T-cell (primary cell): ENCODE results near the gene TMEM208. TPM values are rescaled to one million over a fixed set of nuclear protein-coding genes. Genes with fewer than 3 reads are reported as not detected.

Experiments used
- ATAC-seq, 4 experiments: fragments of 200-7000 bp in 3 of 4; fragments of 150-1000 bp in 1 of 4; cut with Tn5 transposase; replicated peaks in 1 of 4; 1 replicate in 3 of 4; 2 replicates in 1 of 4; pipeline ENCODE4 v1.10.0; 2021; ENCODE audit warnings: moderate library complexity in 3 of 4, mild to moderate bottlenecking in 2 of 4, moderate number of reproducible peaks in 1 of 4
- CTCF ChIA-PET, 2 donors: fragments of 300-600 bp; sonication (Branson Sonifier 250); formaldehyde crosslinking; loops; one replicate each; lab custom pipeline; 2022; ENCODE audit warnings: antibody characterized with exemption in 2 of 2; lab: Charles Lee
- POLR2A ChIA-PET, 2 donors: fragments of 300-600 bp; sonication (Branson Sonifier 250); formaldehyde crosslinking; loops; one replicate each; lab custom pipeline; 2022; ENCODE audit warnings: antibody characterized with exemption in 2 of 2; lab: Charles Lee
- DNase-seq, 35 experiments: peaks; one replicate each; pipeline versions ENCODE4 v3.0.0 to v3.0.0-alpha.2; 2013 to 2023
- H3K27ac ChIP-seq: one replicate; pipeline ENCODE4 v1.5.1; 2013; ENCODE audit warnings: low read length
- H3K27me3 ChIP-seq, 2 experiments: replicated peaks in 1 of 2; 1 replicate in 1 of 2; 2 replicates in 1 of 2; pipeline versions ENCODE4 v1.6.1 to v1.7.0; 2013; ENCODE audit warnings: low read length in 1 of 2, mixed read lengths in 1 of 2; ENCODE audit not compliant: control insufficient read depth in 2 of 2, insufficient read depth in 2 of 2; ENCODE audit errors: extremely low read depth in 1 of 2
- H3K36me3 ChIP-seq, 2 donors: 1 replicate in 1 of 2; 2 replicates in 1 of 2; pipeline versions ENCODE4 v1.6.1 to v1.7.0; 2013; ENCODE audit warnings: low read length in 1 of 2; ENCODE audit not compliant: control insufficient read depth in 2 of 2, insufficient read depth in 1 of 2; ENCODE audit errors: extremely low read depth in 1 of 2
- H3K4me1 ChIP-seq, 2 experiments: 1 replicate in 1 of 2; 2 replicates in 1 of 2; pipeline versions ENCODE4 v1.6.1 to v1.7.0; 2013; ENCODE audit warnings: low read length in 2 of 2, mixed read lengths in 1 of 2; ENCODE audit not compliant: insufficient read depth in 2 of 2, control insufficient read depth in 1 of 2; ENCODE audit errors: extremely low read depth in 1 of 2
- H3K4me3 ChIP-seq, 2 donors: 1 replicate in 1 of 2; 2 replicates in 1 of 2; pipeline versions ENCODE4 v1.5.1 to v1.7.0; 2013; ENCODE audit warnings: mild to moderate bottlenecking in 2 of 2, low read length in 1 of 2, moderate library complexity in 1 of 2; ENCODE audit not compliant: control insufficient read depth in 1 of 2; ENCODE audit errors: extremely low read depth in 1 of 2
- H3K9me3 ChIP-seq: 2 replicates; pipeline ENCODE4 v1.7.0; 2013
- H3K27ac Mint-ChIP-seq, 2 donors: one replicate each; pipeline ENCODE4 v1.8.0; 2020 to 2021; ENCODE audit warnings: mild to moderate bottlenecking in 2 of 2, mixed read lengths in 2 of 2
- H3K27me3 Mint-ChIP-seq, 2 donors: one replicate each; pipeline ENCODE4 v1.8.0; 2021 to 2022; ENCODE audit warnings: mixed read lengths in 2 of 2
- H3K36me3 Mint-ChIP-seq: one replicate; pipeline ENCODE4 v1.8.0; 2021; ENCODE audit warnings: mixed read lengths
- H3K4me1 Mint-ChIP-seq, 3 donors: one replicate each; pipeline ENCODE4 v1.8.0; 2020 to 2022; ENCODE audit warnings: mixed read lengths in 3 of 3, mild to moderate bottlenecking in 1 of 3
- H3K4me3 Mint-ChIP-seq, 3 donors: one replicate each; pipeline ENCODE4 v1.8.0; 2020 to 2022; ENCODE audit warnings: mild to moderate bottlenecking in 3 of 3, mixed read lengths in 3 of 3, moderate library complexity in 3 of 3
- H3K9me3 Mint-ChIP-seq, 3 donors: one replicate each; pipeline ENCODE4 v1.8.0; 2020 to 2022; ENCODE audit warnings: mixed read lengths in 3 of 3
- WGBS: methylation state at CpG from one replicate; pipeline ENCODE4 v1.1.5; 2013; ENCODE audit warnings: missing lambda C conversion rate; ENCODE audit not compliant: insufficient coverage; 5-methylcytosine and 5-hydroxymethylcytosine counted together
- total RNA-seq, 35 experiments: library from RNA in 6 of 35; stranded (reverse) in 6 of 35; fragments of 120-200 nt in 1 of 35; gene quantifications; one replicate each; pipeline versions ENCODE4 v1.2.1 to v1.2.4 and lab custom pipeline; 2013 to 2026

Gene TMEM208
- total RNA-seq, result 10 to 100 TPM; 28.5 to 40.3 (median 34.8) TPM
- total RNA-seq (2013), result 26.9 TPM
- total RNA-seq (lab: John Stamatoyannopoulos, UW), result 17.0 to 64.7 (median 26.1) reads per million in 29 experiments

DNA sequence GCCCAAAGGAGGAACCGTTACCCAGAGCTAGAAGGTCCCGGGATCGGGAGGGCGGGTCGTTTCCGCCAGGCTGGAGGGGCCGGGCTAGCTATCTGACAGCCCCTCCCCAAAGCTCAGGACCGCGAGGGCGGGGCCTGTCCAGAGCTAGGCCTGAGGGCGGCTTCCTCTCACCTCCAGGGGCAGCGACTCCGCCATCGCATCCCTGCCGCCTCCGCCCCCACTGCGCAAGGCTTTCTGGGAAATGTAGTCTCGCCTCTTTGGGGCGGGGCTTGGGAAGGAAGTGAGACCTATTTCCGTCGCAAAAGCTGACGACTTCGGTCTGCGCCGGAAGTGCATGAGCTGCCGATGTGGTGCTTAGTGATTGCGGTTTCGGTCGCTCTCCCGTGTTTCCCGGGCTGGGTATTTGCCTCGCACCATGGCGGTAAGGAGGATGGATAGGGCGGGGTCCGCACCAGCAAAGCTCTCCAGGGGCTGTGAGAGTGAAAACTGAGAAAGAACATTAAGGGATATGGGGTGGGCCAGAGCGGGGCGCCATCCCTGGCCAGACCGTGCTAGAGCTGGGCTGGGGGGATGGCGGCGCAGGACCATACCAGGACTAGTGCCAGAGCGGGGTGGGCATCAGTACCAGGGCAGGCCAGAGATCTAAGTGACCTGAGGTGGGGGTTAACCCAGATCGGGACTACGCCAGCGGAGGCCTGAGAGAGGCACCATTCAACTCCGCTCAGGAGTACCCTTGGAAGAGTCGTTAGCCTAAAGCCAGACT is at the start of gene TMEM208:
TSS of gene TMEM208 (plus strand) at position 327 of the 763 bp plus-strand sequence. CDS start at position 416, 89 bp downstream.
- peaks cover 51 to 63% (median 58%) of the 10 kb centered on the region in 3 donors for H3K4me1 Mint-ChIP-seq
- H3K27me3 Mint-ChIP-seq, result no peaks in the 10 kb centered on the region
- peak; percentile 93 to 97 (median 96) for ATAC-seq
- peaks cover 20% of the 10 kb centered on the region for H3K36me3 Mint-ChIP-seq
- peak within 1 kb of the TSS; percentile 94 to 98 for H3K27ac Mint-ChIP-seq
- peak within 1 kb of the TSS; percentile 55 for H3K27ac ChIP-seq
- H3K4me3 ChIP-seq, result peak within 1 kb of the TSS; percentile 66 to 97
- H3K36me3 ChIP-seq, result peaks cover 19 to 41% of the 10 kb centered on the region in 2 donors
- no peaks in the 10 kb centered on the region for H3K9me3 ChIP-seq
- peak; percentile 91 to 99 (median 95) for DNase-seq
- H3K4me1 ChIP-seq, result peaks cover 20 to 41% of the 10 kb centered on the region in 2 experiments
- WGBS, result under 1% methylated on average over 35 of the region's 46 CpGs
- H3K4me3 Mint-ChIP-seq, result peak within 1 kb of the TSS; percentile 97 to 98 (median 97)
- ChIA-PET CTCF (interaction anchor here in 1 of 2 donors (0.9 to 1.7 kb wide), 5 partner anchors 17 to 492 kb away, joined by 3 to 12 read pairs (median 3); partner anchors contain the start of genes ATP6V0D1, FHOD1, GFOD2 and NAE1), POLR2A (interaction anchor here in 1 of 2 donors (0.8 kb wide), 1 partner anchor 21 kb away, joined by 3 read pairs; the partner anchor contains the start of gene FHOD1)
- H3K9me3 Mint-ChIP-seq, result no peaks in the 10 kb centered on the region
- peaks cover 0 to 2% of the 10 kb centered on the region in 2 experiments for H3K27me3 ChIP-seq

DNA sequence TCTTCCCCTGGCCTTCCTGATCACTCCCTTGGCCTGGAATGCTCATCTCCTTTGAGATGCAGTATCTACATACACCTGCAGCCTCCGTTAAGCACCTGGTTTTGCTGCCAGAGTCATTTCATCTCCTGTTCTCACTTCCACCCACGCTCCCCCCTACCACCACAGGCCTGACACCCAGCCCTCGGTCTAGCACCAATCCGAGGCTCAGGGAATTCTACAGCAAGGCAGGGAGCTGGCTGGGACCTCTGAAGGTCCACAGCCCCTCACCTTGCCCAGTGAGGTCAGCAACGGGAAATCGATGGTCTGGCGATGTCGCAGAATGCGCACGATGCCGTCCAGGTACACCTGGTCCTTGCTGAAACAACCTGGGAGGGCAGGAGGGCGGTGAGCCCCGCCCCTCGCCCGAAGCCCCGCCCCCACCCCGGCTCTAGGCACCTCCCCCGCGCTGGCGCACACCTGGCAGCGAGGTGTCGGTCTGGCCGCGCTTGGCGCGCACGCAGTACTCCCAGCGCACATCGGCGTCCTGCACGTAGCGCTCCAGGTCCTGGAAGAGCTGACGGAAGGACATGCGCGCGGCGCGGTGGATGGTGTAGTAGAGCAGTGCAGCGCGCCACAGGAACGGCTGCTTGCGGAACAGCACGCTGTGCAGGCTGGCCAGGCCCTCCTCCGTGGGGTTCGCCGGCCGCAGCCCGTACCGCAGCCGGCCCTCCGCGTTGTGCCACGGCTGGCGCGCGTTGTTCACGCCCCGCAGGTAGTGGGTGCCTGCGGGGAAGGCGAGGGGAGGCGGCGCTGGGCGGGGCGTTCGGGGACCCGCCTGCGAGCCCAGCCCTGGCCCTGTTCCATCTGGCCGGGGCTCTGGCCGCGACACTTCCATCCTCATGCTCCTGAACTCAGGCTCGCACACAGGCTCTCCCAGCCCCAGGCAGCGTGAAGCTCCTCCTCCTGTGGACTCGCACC is 48.9 kb upstream of the TMEM208 start:
- Mint-ChIP-seq H3K27me3 (peaks cover 23 to 27% of the 10 kb centered on the region in 2 donors), H3K4me1 (peaks cover 21 to 34% (median 23%) of the 10 kb centered on the region in 3 donors), H3K9me3 (no peaks in the 10 kb centered on the region), H3K4me3 (peak overlapping the region; percentile 63 to 67 (median 64)), H3K27ac (no peak overlapping the region), H3K36me3 (no peaks in the 10 kb centered on the region)
- ATAC-seq, result peak; percentile 44 to 73 (median 52)
- H3K9me3 ChIP-seq, result no peaks in the 10 kb centered on the region
- POLR2A ChIA-PET, result interaction anchor here in 1 of 2 donors (0.5 to 0.7 kb wide), 2 partner anchors 46 to 140 kb away, joined by 3 to 7 read pairs; no protein-coding TSS in a partner anchor
- no peaks in the 10 kb centered on the region for H3K36me3 ChIP-seq
- H3K4me3 ChIP-seq, result peak overlapping the region; percentile 35 to 37
- 5% methylated on average over 67 of the region's 73 CpGs for WGBS
- peak in 34 of 35 experiments; percentile 31 to 77 (median 52) for DNase-seq
- H3K27ac ChIP-seq, result no peak overlapping the region
- peaks cover 17 to 59% of the 10 kb centered on the region in 2 experiments for H3K27me3 ChIP-seq
- H3K4me1 ChIP-seq, result peaks cover under 1 to 45% of the 10 kb centered on the region in 2 experiments
- CTCF ChIA-PET, result interaction anchor here in 1 of 2 donors (0.6 to 1.2 kb wide), 4 partner anchors 12 to 628 kb away, joined by 3 to 7 read pairs (median 4); partner anchors contain the start of genes FBXL8, RANBP10 and TRADD

DNA sequence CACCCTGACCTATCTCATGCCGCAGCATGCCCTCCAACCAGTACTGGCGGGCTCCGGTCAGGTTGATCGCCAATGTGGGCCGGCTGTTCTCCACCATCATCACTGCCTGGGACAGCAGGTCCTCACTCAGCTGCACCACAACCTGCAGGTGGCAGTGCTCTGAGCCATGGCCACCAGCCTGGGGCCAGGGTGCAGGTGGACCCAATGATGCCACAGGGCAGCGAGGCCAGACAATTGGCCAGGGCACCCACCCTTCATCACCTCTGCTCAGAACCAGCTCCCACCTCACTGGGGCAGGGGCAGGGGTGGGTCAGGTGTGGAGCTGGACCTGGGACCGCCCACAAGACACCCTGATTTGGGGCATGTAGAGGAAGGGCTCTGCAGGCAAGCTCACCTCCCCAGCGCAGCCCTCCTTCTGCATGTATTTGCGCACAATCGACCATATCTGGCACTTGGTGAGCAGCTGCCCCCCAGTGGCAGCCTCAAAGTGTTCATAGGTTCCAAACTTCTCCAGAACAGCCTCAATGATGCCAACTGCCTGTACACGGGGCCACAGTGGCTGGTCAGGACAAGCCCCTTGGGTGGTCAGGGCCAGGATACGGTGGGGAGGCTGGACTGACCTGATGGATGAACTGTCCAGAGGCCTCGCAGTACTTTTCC is 47.4 kb upstream of the TMEM208 start:
- 92% methylated on average over 11 of the region's 13 CpGs for WGBS
- CTCF ChIA-PET, result interaction anchor here in 1 of 2 donors (0.5 to 0.9 kb wide), 3 partner anchors 22 to 889 kb away, joined by 3 to 4 read pairs (median 3); no protein-coding TSS in a partner anchor
- Mint-ChIP-seq H3K4me1 (peaks cover 12 to 25% (median 12%) of the 10 kb centered on the region in 3 donors), H3K27ac (no peak overlapping the region), H3K9me3 (no peaks in the 10 kb centered on the region), H3K36me3 (no peaks in the 10 kb centered on the region), H3K4me3 (peak overlapping the region in 1 of 3 donors; percentile 13), H3K27me3 (peaks cover 14 to 18% of the 10 kb centered on the region in 2 donors)
- no peak for ATAC-seq
- POLR2A ChIA-PET, result no interaction called here
- no peaks in the 10 kb centered on the region for H3K36me3 ChIP-seq
- no peak overlapping the region for H3K27ac ChIP-seq
- peaks cover 4 to 37% of the 10 kb centered on the region in 2 experiments for H3K4me1 ChIP-seq
- H3K9me3 ChIP-seq, result no peaks in the 10 kb centered on the region
- DNase-seq, result no peak
- H3K4me3 ChIP-seq, result no peak overlapping the region
- H3K27me3 ChIP-seq, result peaks cover 13 to 46% of the 10 kb centered on the region in 2 experiments

DNA sequence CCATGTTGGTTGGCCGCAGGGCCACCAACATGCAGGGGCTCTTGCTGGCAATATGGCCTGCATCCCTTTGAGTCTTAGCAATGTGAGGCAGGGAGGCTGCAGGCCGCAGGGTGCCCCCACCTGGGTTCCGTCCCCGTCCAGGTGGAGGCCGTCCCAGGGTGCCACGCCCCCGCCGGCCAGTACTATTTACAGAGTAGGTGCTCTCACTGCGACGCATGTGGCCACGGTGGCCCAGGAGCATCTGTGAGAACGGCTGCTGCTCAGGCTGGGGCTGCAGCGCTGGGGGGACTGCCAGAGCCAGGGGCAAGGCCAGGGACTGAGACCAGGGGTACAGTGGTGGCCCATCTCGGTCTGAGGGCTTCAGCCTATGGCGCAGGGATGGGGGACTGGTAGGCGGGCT is 46.8 kb upstream of the TMEM208 start:
- peaks cover 14 to 18% of the 10 kb centered on the region in 2 donors for H3K27me3 Mint-ChIP-seq
- 93% methylated on average over 15 of the region's 16 CpGs for WGBS
- peaks cover 17 to 29% (median 17%) of the 10 kb centered on the region in 3 donors for H3K4me1 Mint-ChIP-seq
- no peak overlapping the region for H3K4me3 Mint-ChIP-seq
- Histone ChIP-seq H3K4me1 (peaks cover 4 to 37% of the 10 kb centered on the region in 2 experiments), H3K9me3 (no peaks in the 10 kb centered on the region), H3K4me3 (no peak overlapping the region), H3K36me3 (no peaks in the 10 kb centered on the region), H3K27ac (no peak overlapping the region), H3K27me3 (peaks cover 9 to 42% of the 10 kb centered on the region in 2 experiments)
- POLR2A ChIA-PET, result no interaction called here
- DNase-seq, result no peak
- no peak overlapping the region for H3K27ac Mint-ChIP-seq
- CTCF ChIA-PET, result interaction anchor here (0.6 to 0.9 kb wide), 2 partner anchors 19 to 201 kb away, joined by 3 read pairs; no protein-coding TSS in a partner anchor
- H3K9me3 Mint-ChIP-seq, result no peaks in the 10 kb centered on the region
- no peaks in the 10 kb centered on the region for H3K36me3 Mint-ChIP-seq
- ATAC-seq, result no peak

DNA sequence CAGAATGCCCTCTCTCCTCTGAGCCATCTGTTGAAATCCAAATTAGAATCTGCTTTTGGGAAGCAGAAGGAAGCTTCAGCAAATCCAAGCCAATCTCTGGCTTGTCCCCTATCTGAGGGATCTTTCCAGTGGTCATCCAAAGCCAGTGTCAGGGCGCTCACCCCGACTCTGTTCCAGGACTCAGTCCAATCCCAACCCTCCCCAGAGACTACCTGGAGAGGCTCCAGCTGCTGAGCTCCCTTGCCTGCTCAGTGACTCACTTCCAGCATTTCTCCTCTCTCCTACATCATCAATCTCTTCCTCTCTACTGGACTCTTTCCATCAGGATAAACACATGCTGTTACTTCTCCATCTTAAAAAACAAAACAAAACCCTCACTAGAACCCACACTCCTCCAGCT is 45.6 kb upstream of the TMEM208 start:
- Histone ChIP-seq H3K27me3 (peaks cover 6 to 41% of the 10 kb centered on the region in 2 experiments), H3K4me1 (peaks cover 4 to 42% of the 10 kb centered on the region in 2 experiments), H3K36me3 (no peaks in the 10 kb centered on the region), H3K27ac (no peak overlapping the region), H3K4me3 (no peak overlapping the region), H3K9me3 (no peaks in the 10 kb centered on the region)
- Mint-ChIP-seq H3K4me1 (peaks cover 22 to 34% (median 23%) of the 10 kb centered on the region in 3 donors), H3K4me3 (no peak overlapping the region), H3K36me3 (no peaks in the 10 kb centered on the region), H3K9me3 (no peaks in the 10 kb centered on the region), H3K27ac (no peak overlapping the region), H3K27me3 (peaks cover 14 to 21% of the 10 kb centered on the region in 2 donors)
- ChIA-PET POLR2A (interaction anchor here in 1 of 2 donors (1.0 kb wide), 1 partner anchor 229 kb away, joined by 10 read pairs; no protein-coding TSS in a partner anchor), CTCF (interaction anchor here (0.7 to 2.1 kb wide), 2 partner anchors 22 to 28 kb away, joined by 4 to 8 read pairs; partner anchors contain the start of genes FBXL8 (in 1 of the 2) and TRADD (in 1 of the 2))
- DNase-seq (no peak), ATAC-seq (no peak)
- WGBS, result 94% methylated on average over 2 of the region's 2 CpGs
